WERI-Rb-1 (cell line): ENCODE data around the gene STBD1.

ENCODE experiments used
- DNase-seq: peaks from one replicate; pipeline ENCODE4 v3.0.0-alpha.2; 2020
- H3K27ac ChIP-seq: fragments of 250-450 bp; sonication (Bioruptor Pico); 2 replicates; pipeline ENCODE4 v1.5.1; 2020; ENCODE audit warnings: mild to moderate bottlenecking, moderate library complexity
- H3K27me3 ChIP-seq: fragments of 250-450 bp; sonication (Bioruptor Pico); 2 replicates; pipeline ENCODE4 v1.5.1; 2021; ENCODE audit warnings: mild to moderate bottlenecking, low read depth, moderate library complexity; ENCODE audit not compliant: insufficient read depth, severe bottlenecking
- H3K36me3 ChIP-seq: fragments of 250-450 bp; sonication (Bioruptor Pico); 2 replicates; pipeline ENCODE4 v1.5.1; 2020; ENCODE audit warnings: mild to moderate bottlenecking, moderate library complexity
- H3K4me3 ChIP-seq: 2 replicates; pipeline ENCODE4 v1.5.1; 2011; ENCODE audit warnings: low read depth, mild to moderate bottlenecking, control low read depth, low read length
- H3K9me3 ChIP-seq: fragments of 250-450 bp; sonication (Bioruptor Pico); 2 replicates; pipeline ENCODE4 v1.5.1; 2021; ENCODE audit warnings: mild to moderate bottlenecking, moderate library complexity; ENCODE audit not compliant: severe bottlenecking
- CTCF ChIP-seq: IDR thresholded peaks from 2 replicates; pipeline ENCODE4 v1.5.1; 2011; ENCODE audit warnings: low read depth, mild to moderate bottlenecking, control low read depth, inconsistent platforms, low read length

STBD1 gene

GRCh38 chr4:76266627-76267026 lies 39.9 kb upstream of the STBD1 start:
- Histone ChIP-seq H3K36me3 (no peaks in the 10 kb centered on the region), H3K9me3 (no peaks in the 10 kb centered on the region), H3K4me3 (no peak overlapping the region), H3K27ac (no peak overlapping the region), H3K27me3 (no peaks in the 10 kb centered on the region)
- DNase-seq = no peak
- no peak for TF ChIP-seq CTCF

GRCh38 chr4:76267811-76268210 lies 38.7 kb upstream of the STBD1 start:
- Histone ChIP-seq H3K27me3 (no peaks in the 10 kb centered on the region), H3K4me3 (no peak overlapping the region), H3K36me3 (no peaks in the 10 kb centered on the region), H3K9me3 (no peaks in the 10 kb centered on the region), H3K27ac (no peak overlapping the region)
- no peak for TF ChIP-seq CTCF
- DNase-seq = no peak

- Histone ChIP-seq H3K36me3 (no peaks in the 10 kb centered on the region), H3K27me3 (no peaks in the 10 kb centered on the region), H3K27ac (no peak overlapping the region), H3K9me3 (no peaks in the 10 kb centered on the region), H3K4me3 (no peak overlapping the region)
- DNase-seq = no peak
- TF ChIP-seq CTCF = no peak
Measured at GRCh38 chr4:76270244-76271175, 36.0 kb upstream of the STBD1 start.

- Histone ChIP-seq H3K27ac (no peak overlapping the region), H3K4me3 (no peak overlapping the region), H3K9me3 (no peaks in the 10 kb centered on the region), H3K36me3 (no peaks in the 10 kb centered on the region), H3K27me3 (no peaks in the 10 kb centered on the region)
- no peak for TF ChIP-seq CTCF
- no peak for DNase-seq
Measured at GRCh38 chr4:76271248-76271647, 35.3 kb upstream of the STBD1 start.

- no peak overlapping the region for H3K4me3 ChIP-seq
- no peaks in the 10 kb centered on the region for H3K27me3 ChIP-seq
- no peaks in the 10 kb centered on the region for H3K9me3 ChIP-seq
- no peak overlapping the region for H3K27ac ChIP-seq
- no peak for DNase-seq
- H3K36me3 ChIP-seq = no peaks in the 10 kb centered on the region
- no peak for TF ChIP-seq CTCF
Measured at GRCh38 chr4:76272073-76272472, 34.5 kb upstream of the STBD1 start.

- Histone ChIP-seq H3K27me3 (no peaks in the 10 kb centered on the region), H3K9me3 (no peaks in the 10 kb centered on the region), H3K4me3 (no peak overlapping the region), H3K27ac (no peak overlapping the region), H3K36me3 (no peaks in the 10 kb centered on the region)
- no peak for DNase-seq
- no peak for TF ChIP-seq CTCF
Measured at GRCh38 chr4:76272582-76272981, 34.0 kb upstream of the STBD1 start.
